Activated naive CD4-positive, alpha-beta T cell treated with anti-CD3 and anti-CD28 coated beads for 36 hours (primary cell): ENCODE measurements around the gene LRIG1. TPM values are rescaled to one million over a fixed set of nuclear protein-coding genes. Genes with fewer than 3 reads are reported as not detected.

ENCODE experiments used
- CTCF ChIA-PET: fragments of 350-600 bp; sonication (Branson Sonifier 250); formaldehyde crosslinking; loops from one replicate; lab custom pipeline; 2021; ENCODE audit warnings: antibody characterized with exemption; lab: Charles Lee
- DNase-seq: peaks from one replicate; pipeline ENCODE4 v3.0.0-alpha.2; 2020
- H3K27ac Mint-ChIP-seq: one replicate; pipeline ENCODE4 v1.8.0; 2021; ENCODE audit warnings: mild to moderate bottlenecking, mixed read lengths
- H3K27me3 Mint-ChIP-seq: one replicate; pipeline ENCODE4 v1.8.0; 2021; ENCODE audit warnings: low read depth, mixed read lengths
- H3K36me3 Mint-ChIP-seq: one replicate; pipeline ENCODE4 v1.8.0; 2021; ENCODE audit warnings: low read depth, mixed read lengths
- H3K4me1 Mint-ChIP-seq: one replicate; pipeline ENCODE4 v1.8.0; 2021; ENCODE audit warnings: low read depth, mixed read lengths
- H3K4me3 Mint-ChIP-seq: one replicate; pipeline ENCODE4 v1.8.0; 2021; ENCODE audit warnings: mild to moderate bottlenecking, moderate library complexity, mixed read lengths
- H3K9me3 Mint-ChIP-seq: one replicate; pipeline ENCODE4 v1.8.0; 2021; ENCODE audit warnings: mixed read lengths
- intact Hi-C: fragments of 100-400 bp; cut with micrococcal nuclease; formaldehyde crosslinking; loops from one replicate; pipeline ENCODE4 v1.15.1; 2023
- total RNA-seq, 2 experiments: library from RNA; stranded (reverse); gene quantifications; one replicate each; pipeline ENCODE4 v1.2.3, GENCODE V29; 2021

The LRIG1 gene
- total RNA-seq, 2 experiments from 2014 or later = 18.3 to 19.0 TPM

DNA sequence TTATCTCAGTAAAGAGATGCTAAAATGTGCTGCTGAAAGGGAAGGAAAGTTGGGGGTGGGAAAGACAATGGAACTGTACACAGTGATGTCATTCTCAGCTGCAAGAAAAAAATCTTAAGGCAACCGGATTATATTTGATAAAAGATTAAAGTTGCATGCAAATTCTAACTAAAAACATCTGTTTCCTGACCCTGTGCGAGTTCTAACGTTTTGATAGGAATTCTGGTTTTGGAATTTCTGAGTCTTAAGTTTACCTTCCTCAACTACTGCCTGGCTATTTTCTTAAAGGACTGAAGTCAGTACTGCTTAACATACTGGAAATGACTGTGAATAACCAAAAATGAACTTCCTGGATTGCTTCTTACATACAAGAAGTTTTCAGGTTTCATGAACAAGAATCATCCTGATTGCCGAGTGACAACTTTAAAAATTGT is 164.5 kb downstream of the LRIG1 start:
- H3K4me1 Mint-ChIP-seq = peaks cover 25% of the 10 kb centered on the region
- no peaks in the 10 kb centered on the region for H3K9me3 Mint-ChIP-seq
- CTCF ChIA-PET = no interaction called here
- no peaks in the 10 kb centered on the region for H3K27me3 Mint-ChIP-seq
- H3K4me3 Mint-ChIP-seq = no peak overlapping the region
- peak overlapping the region; percentile 16 for H3K27ac Mint-ChIP-seq
- H3K36me3 Mint-ChIP-seq = peaks cover 3% of the 10 kb centered on the region
- DNase-seq = no peak
- intact Hi-C loops = loop anchor here (2.0 kb wide), 1 partner anchor 34 kb away; no protein-coding TSS in a partner anchor

DNA sequence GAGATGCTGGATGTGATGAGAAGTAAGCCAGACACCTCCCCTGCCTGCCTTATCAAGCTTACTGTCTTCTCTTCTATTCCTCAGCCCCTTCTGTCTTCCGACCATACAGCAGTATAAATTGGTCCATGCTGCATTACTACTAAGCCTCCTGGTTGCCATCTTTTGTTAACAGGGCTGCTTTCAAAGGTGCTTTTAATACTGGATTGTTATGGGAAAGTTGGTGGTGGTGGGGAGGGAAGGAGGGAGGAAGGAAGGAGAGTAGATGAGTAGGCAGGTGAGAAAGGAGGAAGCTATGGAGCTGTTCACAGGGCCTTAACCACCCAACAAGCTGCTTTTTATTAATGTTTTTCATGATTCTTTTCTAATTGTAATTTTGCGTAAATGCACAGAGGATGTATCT is 165.2 kb downstream of the LRIG1 start:
- intact Hi-C loops = loop anchor here (2.0 kb wide), 1 partner anchor 33 kb away; no protein-coding TSS in a partner anchor
- no peak overlapping the region for H3K27ac Mint-ChIP-seq
- H3K27me3 Mint-ChIP-seq = no peaks in the 10 kb centered on the region
- CTCF ChIA-PET = no interaction called here
- H3K4me3 Mint-ChIP-seq = no peak overlapping the region
- H3K4me1 Mint-ChIP-seq = peaks cover 25% of the 10 kb centered on the region
- H3K36me3 Mint-ChIP-seq = peaks cover 3% of the 10 kb centered on the region
- H3K9me3 Mint-ChIP-seq = no peaks in the 10 kb centered on the region
- DNase-seq = no peak
